CD4-positive, alpha-beta T cell treated with Interleukin-21 for 1 hour (primary cell): ENCODE data around the gene VNN1.
"Not testable (repeated sequence)": the region's sequence is repeated elsewhere in the genome, so short reads cannot be mapped to it uniquely, and the experiment has no call there.

Experiments used
- DNase-seq: peaks from one replicate; pipeline ENCODE4 v3.0.0-alpha.2; 2020

VNN1 gene

DNA sequence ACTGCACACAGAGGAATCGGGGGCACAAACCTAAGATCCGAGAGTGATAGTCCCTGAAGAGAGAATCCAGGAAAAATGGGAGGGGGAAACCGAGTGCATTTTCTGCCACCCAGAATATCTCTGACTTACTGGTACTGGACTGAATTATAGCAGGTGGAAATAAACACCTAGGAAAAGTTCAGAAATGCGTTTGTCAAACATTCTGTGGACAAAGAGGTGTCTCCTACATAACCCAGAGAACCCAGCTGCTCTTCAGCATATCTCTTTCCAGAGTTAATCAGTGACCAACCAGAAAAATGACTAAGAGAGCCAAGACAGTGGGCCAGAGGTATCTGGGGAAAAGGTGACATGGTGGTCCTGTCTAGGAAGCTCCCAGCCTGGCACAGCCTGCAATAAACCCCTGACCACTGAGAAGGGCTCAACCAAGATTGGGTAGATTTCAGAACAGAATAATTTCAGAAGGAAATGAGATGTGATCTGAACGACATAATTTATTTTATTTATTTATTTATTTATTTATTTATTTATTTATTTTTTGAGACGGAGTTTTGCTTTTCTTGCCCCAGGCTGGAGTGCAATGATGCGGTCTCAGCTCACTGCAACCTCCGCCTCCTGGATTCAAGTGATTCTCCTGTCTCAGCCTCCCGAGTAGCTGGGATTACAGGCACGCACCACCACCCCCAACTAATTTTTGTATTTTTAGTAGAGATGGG lies 6.0 kb upstream of the VNN1 start:
- no peak for DNase-seq

DNA sequence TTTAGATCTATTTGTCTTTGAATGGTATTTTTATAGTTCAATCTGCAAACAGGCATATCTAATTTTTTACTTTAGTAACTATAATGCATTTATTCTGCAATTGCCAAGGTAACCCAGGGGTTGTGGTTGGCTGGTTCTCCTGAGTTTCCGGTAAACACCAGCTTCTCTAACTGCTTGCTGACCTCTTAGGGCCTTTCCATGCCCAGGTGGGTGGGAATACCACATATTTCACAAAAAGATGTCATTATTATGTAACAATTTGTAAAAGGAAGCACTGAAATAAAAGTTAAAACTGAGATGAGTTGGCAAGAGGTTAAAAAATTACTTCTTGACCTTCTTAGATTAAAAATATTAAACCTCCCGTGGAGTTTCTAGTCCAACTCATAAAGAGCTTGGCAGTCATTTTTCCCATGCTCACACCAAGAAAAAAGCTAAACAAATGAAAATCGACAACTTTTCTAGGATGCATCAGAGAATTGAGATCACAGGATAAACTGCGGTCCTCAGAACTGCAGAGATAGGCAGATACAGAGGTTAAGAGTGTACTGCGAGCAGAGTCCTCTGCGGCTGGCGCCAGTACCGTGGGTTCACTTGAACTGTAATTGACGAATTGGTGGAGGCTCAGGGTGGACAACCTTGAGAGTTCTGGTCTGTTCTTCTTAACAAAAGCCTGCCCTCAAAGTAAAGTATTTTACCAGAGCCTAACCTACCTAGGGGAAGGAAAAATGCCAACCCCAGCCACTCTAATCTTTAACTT lies 2.2 kb upstream of the VNN1 start:
- no peak for DNase-seq

DNA sequence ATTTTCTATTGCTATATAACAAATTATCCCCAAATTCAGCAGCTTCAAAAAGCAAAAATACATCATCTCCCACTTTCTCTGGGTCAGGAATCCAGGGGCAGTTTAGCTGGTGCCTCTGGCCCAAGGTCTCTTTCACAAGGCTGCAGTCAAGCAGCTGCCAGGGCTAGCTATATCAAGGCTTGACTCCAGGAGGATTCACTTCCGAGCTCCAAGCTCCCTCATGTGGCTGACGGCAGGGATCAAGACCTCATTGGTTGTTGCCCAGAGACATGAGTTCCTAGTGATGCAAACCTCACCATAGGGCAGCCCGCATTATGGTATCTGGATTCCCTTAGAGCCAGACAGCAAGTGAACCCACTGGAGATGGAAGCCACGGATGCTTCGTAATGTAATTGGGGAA lies 1.3 kb upstream of the VNN1 start:
- DNase-seq, result no peak

DNA sequence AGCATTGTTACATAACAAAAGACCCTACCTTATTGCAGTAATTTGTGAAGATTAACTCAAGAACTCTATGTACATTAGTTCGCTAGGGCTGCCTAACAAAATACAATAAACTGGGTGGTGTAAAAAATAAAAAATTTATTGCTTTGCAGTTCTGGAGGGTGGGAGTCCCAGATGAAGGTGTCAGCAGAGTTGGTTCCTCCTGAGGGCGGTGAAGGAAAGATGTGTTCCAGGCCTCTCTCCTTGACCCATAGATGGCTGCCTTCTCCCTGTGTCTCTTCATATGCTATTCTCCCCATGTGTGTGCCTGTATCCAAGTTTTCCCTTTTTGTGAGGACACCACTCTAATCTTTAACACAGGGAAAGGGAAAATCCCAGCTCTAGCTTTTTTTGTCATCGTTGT lies 305 bp upstream of the VNN1 start:
- DNase-seq, result no peak

DNA sequence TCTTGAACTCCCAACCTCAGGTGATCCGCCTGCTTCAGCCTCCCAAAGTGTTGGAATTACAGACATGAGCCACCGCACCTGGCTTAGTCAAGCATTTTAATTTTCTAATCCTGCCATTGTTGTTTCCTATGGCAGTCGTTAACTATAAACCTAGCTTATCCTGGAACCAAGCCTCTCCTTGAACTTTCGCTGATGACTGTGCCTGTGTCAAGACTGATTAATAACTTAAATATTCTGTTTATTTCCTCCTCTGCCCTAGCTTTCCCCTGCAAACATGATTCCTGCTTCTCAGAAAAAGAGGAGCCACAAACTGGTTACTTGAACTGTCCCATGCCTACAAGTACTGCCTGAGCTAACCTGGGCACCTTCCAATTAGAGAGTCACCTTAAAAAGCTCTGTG lies 1.5 kb downstream of the VNN1 start:
- no peak for DNase-seq

DNA sequence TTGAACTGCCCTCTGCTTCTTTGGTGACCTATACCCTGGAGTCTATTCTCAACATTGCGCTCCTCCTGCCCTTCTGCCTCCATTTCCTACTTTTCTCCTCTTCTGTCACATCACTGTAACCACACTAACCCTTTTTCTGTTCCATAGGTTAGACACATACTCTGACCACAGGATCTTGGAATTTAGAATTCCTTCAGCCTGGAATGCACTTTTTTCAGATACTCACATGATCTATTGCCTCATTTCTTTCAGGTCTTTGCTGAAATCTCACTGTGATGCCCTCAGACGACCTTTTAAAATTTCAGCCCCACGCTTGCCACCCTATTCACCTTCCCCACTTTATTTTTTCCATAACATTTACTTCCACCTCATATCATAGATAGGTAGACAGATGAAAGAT lies 5.1 kb downstream of the VNN1 start:
- no peak for DNase-seq

DNA sequence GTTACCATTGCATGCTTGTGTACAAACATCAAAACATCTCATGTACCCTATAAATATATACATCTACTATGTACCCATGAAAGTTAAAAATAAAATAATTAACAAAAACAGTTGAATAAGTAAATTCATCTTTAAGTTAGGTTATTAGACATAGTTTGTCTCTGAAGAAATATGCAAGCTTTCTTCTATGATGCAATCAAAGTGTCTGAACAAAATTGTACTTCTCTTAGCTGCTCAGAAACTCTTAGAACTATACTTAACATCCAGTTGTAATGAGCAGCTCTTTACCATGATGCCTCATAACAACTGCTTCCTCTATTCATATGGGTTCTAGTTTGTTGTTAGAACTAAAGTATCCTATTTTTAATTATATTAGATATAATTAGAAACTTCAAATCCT lies 5.9 kb downstream of the VNN1 start:
- no peak for DNase-seq

DNA sequence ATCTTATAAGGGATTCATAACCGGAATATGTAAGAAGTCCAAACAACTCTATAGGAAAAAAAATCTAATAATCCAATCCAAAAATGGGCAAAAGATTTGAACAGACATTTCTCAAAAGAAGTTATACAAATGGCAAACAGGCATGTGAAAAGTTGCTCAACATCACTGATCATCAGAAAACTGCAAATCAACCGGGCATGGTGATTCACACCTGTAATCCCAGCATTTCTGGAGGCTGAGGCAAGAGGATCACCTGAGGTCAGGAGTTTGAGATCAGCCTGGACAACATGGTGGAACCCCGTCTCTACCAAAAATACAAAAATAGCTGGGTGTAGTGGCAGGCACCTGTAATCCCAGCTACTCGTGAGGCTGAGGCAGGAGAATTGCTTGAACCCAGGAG lies 7.1 kb downstream of the VNN1 start:
- not testable (repeated sequence) for DNase-seq

DNA sequence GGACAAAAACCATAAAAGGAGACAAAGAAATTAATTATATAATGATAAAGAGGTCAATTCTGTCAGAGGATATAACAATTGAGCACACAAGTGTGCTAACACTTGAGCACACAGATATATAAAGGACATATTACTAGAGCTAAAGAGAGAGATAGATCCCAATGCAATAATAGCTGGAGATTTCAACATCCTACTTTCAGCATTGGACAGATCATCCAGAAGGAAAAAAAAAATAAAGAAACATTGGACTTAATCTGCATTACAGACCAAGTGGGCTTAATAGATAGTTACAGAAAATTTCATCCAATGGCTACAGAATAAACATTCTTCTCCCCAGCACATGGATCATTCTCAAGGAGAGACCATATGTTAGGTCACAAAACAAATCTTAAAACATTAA lies 9.9 kb downstream of the VNN1 start:
- no peak for DNase-seq

DNA sequence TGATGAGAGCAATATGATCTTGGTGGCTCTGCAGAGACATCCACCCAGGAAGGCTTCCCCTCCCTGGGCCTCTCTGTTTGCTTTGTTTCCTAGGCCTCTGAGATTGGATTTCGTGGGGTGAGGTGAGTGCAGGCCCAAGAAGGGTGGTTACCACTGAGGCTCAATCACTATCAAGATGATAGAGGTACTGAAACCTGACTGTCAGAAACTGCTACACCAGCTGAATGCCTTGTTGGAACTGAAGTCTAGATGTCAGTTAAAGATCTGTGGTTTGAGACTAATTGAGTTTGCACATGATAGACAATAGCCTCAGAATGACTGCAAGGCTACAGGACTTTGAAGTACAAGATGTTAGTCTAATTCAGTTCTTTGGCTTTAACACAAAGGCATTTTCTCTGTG lies 15.2 kb downstream of the VNN1 start:
- DNase-seq, result no peak

DNA sequence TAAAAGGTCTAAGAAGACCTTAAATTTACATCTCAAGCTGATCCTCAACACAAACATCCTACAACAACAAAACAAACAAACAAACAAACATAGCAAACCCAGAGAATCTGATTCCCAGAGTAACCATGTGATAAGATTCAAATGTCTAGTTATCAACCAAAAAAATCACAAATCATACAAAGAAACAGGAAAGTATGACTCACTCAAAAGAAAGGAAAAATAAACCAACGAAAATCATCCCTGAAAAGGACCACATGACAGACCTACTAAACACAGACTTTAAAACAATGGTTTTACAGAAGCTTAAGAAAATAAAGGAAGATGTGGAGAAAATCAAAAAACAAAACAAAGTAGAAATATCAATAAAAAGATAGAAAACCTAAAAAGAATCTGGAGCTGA lies 18.1 kb downstream of the VNN1 start:
- no peak for DNase-seq

DNA sequence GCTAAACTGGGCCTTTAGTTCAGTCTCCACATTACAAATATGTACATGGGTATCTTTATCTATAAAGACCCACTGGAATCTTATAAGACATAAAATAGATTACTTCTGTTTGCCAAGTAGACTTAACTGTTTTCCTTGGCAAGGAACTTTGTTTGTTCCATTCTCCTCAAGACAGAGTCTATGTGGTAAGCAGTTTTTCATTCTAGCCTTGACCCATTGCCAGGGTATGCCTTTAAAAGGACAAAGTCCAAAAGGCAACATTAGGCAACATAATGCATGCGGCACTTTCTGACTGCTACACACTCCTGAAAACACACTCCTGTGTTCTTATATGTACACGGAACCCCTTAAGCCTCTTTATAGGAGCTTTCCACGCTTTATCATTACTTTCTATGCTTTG lies 20.4 kb downstream of the VNN1 start:
- no peak for DNase-seq

DNA sequence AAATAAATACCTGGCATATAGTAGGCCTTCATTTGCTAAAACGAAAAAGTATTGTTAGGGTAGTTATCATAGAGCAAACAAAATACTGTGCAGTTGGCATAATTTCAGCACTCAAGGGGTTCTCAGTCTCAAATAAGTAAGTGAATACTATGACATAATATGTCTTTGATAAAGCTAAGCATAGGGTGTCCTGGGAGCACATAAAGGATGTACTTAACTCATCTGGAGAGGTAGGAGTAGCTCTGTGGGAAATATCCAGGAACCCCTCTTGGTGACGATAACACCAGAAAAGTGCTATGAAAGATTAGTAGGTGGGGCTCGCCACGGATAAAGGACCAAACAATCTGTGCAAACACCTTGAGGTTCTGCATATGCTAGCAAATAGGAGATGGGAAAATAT lies 23.2 kb downstream of the VNN1 start:
- DNase-seq, result no peak

DNA sequence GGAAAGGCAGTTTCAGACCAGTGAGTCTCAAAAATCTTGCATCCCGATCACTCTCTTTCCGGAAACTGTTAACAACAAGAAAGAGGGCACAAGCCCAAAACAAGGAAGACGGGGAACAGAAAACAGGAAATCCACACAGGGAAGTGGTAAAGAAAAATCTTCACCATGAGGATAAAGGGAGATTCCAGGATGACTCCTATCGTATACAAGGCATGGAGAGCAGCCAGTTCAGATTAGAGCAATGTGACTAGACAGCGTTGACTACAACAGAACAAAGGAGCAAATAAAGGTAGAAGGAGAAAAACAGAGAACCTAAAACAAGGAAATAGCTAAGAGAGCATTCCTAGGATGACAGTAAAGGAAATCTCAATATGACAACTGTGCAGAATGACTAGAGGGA lies 26.5 kb downstream of the VNN1 start:
- no peak for DNase-seq

DNA sequence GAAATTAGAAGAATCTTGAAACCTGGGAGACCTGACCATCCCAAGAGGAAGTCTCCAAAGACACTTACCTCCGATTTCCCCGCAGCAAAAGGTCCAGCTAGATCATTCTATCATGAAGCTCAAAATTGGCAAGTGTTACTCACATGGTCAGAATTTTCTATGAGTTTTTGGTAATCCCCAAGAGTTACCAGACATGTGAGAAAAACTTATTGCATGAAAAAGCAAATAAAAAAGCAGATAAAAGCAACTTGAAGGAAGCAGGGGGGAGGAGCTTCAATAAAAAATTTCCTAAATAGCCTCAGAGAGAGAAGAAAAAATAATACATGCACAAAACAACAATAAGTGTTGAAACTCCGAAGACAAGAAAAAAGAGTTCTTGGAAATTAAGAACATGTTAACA lies 27.3 kb downstream of the VNN1 start:
- no peak for DNase-seq

DNA sequence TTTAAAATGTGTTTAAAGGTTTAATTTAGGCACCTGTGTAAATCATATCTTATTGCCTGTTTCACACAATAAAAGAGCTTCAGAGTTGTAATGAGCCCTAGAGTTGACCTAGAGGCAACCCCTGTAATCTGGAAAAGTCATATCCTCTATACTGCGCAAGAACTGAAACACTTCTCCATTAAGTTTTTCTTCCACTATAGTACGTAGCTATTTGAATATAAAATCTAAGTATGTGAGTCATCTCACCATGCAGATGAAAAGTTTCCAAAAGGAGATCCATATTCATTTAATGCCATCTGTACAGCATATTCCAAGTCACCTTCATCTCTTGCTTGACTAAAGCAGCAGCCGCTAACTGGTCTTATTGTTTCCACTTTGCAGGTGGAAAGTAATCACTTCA lies 28.8 kb downstream of the VNN1 start:
- no peak for DNase-seq

DNA sequence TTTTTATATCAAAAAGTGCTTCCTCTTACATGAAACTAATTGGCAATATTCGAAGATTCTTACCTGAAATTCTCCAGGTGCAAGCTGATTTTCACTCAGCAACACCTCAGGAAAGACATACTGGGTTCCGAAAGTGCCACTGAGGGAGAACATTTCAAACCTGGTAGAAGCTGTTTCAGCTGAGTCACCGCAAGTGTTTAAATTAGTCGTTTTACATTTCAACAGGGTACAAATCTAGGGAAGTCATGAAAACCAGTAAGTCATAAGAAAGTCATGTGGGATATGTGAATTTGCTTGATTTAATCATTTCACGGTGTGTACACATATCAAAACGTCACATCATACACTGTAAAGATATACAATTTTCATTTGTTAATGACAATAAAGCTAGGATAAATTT lies 29.6 kb downstream of the VNN1 start:
- DNase-seq, result no peak

DNA sequence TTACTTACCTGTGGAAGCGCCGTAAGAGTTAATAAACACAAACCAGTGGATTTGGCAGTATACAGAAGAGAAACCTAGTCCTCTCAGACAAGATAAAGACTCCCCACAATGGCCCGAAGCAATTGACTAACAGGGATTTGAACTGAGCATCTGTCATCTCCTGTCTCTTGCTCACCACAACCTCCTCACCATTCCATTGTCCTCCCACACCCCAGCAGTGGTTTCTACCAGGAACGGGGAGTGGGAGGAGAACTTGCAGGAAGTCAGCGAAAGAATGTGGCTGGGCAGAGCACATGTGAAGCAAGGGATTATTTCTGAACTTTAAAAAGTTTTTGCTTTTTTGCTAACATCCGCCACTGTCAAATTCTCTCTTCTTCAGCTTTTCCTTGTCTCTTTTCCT lies 30.3 kb downstream of the VNN1 start:
- DNase-seq, result no peak

DNA sequence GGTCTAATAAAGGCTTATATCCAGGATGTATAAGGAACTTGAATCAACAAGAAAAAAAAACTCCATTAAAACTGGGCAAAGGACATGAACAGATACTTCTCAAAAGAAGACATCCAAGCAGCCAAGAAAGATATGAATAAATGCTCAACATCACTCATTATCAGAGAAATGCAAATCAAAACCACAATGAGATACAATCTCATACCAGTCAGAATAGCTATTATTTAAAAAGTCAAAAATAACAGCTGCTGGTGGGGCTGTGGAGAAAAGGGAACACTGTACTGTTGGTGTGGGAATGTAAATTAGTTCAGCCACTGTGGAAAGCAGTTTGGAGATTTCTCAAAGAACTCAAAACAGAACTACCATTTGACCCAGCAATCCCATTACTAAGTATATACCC lies 34.8 kb downstream of the VNN1 start:
- not testable (repeated sequence) for DNase-seq

DNA sequence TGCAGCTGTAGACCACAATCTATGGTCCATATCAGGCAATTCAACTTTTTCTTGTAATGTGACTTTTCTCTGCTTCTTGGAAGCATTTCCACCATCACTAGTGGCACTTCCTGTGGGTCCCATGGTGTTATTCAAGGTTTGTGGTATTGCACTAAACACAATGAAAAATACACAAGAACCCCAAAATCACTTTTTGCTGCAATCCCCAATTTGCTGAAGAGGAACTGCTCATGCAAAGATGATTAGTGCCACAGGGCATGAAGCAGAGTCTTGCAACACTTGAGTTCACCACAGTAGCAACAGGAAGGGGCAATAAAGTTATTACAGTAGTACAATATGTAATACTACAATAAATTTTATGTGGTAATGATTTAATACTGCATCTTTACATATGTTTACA lies 38.1 kb downstream of the VNN1 start:
- no peak for DNase-seq

DNA sequence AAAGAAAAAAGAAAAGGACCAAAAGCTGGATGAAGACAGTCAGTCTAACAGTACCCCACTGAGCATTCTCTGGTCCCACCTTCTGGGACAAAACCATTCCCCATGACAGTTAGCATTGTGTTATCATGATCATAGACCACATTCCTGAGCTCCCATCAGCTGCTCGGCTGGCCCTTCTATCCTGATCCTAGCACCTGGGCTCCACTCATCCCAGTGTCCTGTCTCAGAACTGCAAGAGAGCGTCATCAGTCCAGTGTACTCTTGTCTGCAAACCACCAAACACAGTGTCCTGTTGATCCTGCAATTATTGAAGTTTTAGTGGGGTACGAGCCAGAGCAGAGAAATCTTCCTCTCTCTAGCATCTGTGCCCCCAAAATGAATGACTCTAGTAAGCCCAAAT lies 38.9 kb downstream of the VNN1 start:
- DNase-seq, result no peak

DNA sequence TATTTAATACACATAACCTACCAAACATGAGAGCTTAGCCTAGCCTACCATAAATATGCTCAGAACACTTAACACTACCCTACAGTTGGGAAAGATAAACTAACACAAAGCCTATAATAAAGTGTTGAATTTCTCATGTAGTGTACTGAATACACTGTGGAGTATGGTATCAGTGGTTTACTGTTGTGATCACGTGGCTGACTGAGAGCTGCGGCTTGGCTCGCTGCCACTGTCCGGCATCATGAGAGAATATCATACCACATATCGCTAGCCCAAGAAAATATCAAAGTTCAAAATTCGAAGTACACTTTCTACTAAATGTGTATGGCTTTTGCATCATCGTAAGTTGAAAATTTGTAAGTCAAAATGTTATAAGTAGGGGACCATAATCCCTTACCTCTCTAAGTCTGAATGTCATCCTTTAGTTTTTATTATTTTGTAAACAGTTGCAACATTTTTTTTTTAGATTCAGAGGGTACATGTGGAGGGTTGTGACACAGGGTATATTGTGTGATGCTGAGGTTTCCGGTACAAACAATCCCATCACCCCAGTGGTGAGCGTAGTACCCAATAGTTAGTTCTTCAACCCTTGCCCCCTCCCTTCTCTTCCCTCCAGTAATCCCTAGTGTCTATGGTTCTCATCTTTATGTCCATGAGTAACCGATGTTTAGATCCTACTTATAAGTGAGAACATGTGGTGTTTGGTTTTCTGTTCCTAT lies 40.3 kb downstream of the VNN1 start:
- DNase-seq, result no peak

DNA sequence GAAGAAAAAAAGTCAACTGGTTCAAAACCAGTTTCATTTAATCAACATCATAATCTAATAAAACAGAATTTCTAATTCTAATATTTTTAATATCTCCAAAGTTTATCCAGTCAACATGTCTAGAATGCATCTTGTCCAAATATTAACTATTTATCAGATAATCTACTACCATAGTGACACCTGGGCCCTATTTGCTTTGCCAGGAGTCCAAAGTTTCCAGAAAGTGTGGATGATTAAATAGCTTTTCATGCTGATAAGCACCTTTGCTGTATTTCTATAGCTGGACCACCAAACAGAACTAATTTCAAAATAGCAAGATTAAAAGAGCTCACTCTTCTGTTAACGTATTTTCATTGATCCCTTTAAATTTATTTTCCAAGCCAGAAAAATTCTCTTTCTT lies 42.6 kb downstream of the VNN1 start:
- DNase-seq, result no peak

DNA sequence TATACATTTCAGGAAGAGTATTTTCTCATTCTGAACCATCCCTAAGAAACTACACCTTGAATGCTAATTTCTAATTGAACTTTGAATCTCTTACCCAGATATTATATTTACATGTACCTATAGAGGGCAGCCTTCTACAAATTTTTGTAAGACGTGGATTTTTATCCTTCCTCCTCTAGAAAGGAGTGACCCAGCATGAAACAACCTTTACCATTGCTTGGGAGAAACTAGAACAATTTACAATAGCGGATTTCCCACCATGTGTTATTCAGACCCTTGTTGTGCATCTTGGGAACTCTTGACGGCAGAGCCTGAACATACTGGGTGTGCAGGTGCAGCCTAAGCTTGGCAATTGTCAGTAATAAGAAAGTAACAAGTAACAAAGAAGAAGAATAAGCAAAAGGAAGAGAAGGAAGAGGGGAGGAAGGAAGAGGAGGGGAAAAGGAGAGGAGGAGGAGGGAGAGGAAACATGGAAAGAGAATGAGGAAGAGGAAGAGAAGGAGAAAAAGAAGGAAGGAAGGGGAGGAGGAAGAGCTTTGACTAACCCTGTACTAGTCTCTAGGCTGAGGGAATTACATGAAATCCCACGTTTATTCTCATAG lies 44.1 kb downstream of the VNN1 start:
- DNase-seq, result peak; percentile 41
